OCI-LY1 (cell line): ENCODE measurements around the gene SLC26A2.

Experiments used
- H2AFZ ChIP-seq: fragments of 200-600 bp; sonication (generic), shearing (Covaris generic); 2 replicates; pipeline ENCODE4 v1.6.0; 2014; ENCODE audit warnings: antibody characterized with exemption, mild to moderate bottlenecking, low read length
- H3F3A ChIP-seq: fragments of 200-600 bp; sonication (generic), shearing (Covaris generic); 2 replicates; pipeline ENCODE4 v1.6.0; 2014; ENCODE audit warnings: mild to moderate bottlenecking, antibody characterized with exemption, low read length, moderate library complexity; ENCODE audit not compliant: insufficient read depth
- H3K27ac ChIP-seq: fragments of 200-600 bp; sonication (generic); 2 replicates; pipeline ENCODE4 v1.5.1; 2014; ENCODE audit warnings: low read length, mixed run types, mild to moderate bottlenecking, low read depth; ENCODE audit not compliant: poor library complexity, severe bottlenecking
- H3K27me3 ChIP-seq: fragments of 200-600 bp; sonication (generic); 2 replicates; pipeline ENCODE4 v1.6.0; 2014; ENCODE audit warnings: antibody characterized with exemption, mild to moderate bottlenecking, low read length, moderate library complexity; ENCODE audit not compliant: insufficient read depth
- H3K36me3 ChIP-seq: fragments of 200-600 bp; sonication (generic); 2 replicates; pipeline ENCODE4 v1.6.1; 2014; ENCODE audit warnings: mild to moderate bottlenecking, antibody characterized with exemption, low read length, moderate library complexity, mixed read lengths; ENCODE audit not compliant: insufficient read depth
- H3K4me1 ChIP-seq: fragments of 200-600 bp; sonication (generic); 2 replicates; pipeline ENCODE4 v1.5.1; 2014; ENCODE audit warnings: mild to moderate bottlenecking, low read length, moderate library complexity; ENCODE audit not compliant: insufficient read depth, severe bottlenecking
- H3K4me2 ChIP-seq: fragments of 200-600 bp; sonication (generic), shearing (Covaris generic); 2 replicates; pipeline ENCODE4 v1.6.1; 2014; ENCODE audit warnings: low read length
- H3K4me3 ChIP-seq: fragments of 200-600 bp; sonication (generic); 2 replicates; pipeline ENCODE4 v1.5.1; 2014; ENCODE audit warnings: low read length, low read depth, mild to moderate bottlenecking, mixed read lengths; ENCODE audit not compliant: poor library complexity, severe bottlenecking
- H3K79me2 ChIP-seq: fragments of 200-600 bp; shearing (Covaris generic); 2 replicates; pipeline ENCODE4 v1.6.1; 2016; ENCODE audit warnings: mixed run types, low read length, mixed read lengths; ENCODE audit not compliant: insufficient read depth
- H3K9ac ChIP-seq: fragments of 200-600 bp; sonication (generic), shearing (Covaris generic); 2 replicates; pipeline ENCODE4 v1.6.1; 2014; ENCODE audit warnings: mild to moderate bottlenecking, low read length, mixed read lengths
- H3K9me2 ChIP-seq: fragments of 200-600 bp; sonication (generic), shearing (Covaris generic); 2 replicates; pipeline ENCODE4 v1.6.1; 2014; ENCODE audit warnings: low read depth, mild to moderate bottlenecking, low read length, mixed read lengths
- H3K9me3 ChIP-seq: fragments of 200-600 bp; shearing (Covaris generic); 2 replicates; pipeline ENCODE4 v1.6.1; 2014; ENCODE audit warnings: low read length, mixed read lengths
- H4K20me1 ChIP-seq: fragments of 200-600 bp; sonication (generic), shearing (Covaris generic); 2 replicates; pipeline ENCODE4 v1.6.0; 2016; ENCODE audit warnings: mild to moderate bottlenecking, low read length; ENCODE audit not compliant: insufficient read depth
- CTCF ChIP-seq: fragments of 200-600 bp; sonication (generic), shearing (Covaris generic); IDR thresholded peaks from 2 replicates; pipeline ENCODE4 v1.5.1; 2017; ENCODE audit warnings: mild to moderate bottlenecking, antibody characterized with exemption, low read length, moderate library complexity, mixed read lengths
- EZH2 ChIP-seq: fragments of 200-600 bp; sonication (generic), shearing (Covaris generic); IDR thresholded peaks from 2 replicates; pipeline ENCODE4 v1.8.0; 2017; ENCODE audit warnings: borderline replicate concordance, mixed run types, mild to moderate bottlenecking, antibody characterized with exemption, low read length, moderate library complexity, mixed read lengths

The SLC26A2 gene

GRCh38 chr5:150017226-150018005 is 56.9 kb downstream of the SLC26A2 start:
- Histone ChIP-seq H2AFZ (no peak overlapping the region), H3K27ac (no peak overlapping the region), H3K9me2 (no peaks in the 10 kb centered on the region), H3K79me2 (no peaks in the 10 kb centered on the region), H3K4me1 (no peaks in the 10 kb centered on the region), H3K4me2 (no peak overlapping the region), H4K20me1 (no peaks in the 10 kb centered on the region), H3K36me3 (peaks cover 100% of the 10 kb centered on the region), H3K4me3 (no peak overlapping the region), H3K9me3 (peaks cover 6% of the 10 kb centered on the region), H3K27me3 (no peaks in the 10 kb centered on the region), H3K9ac (no peak overlapping the region), H3F3A (no peaks in the 10 kb centered on the region)
- TF ChIP-seq CTCF = no peak
- TF ChIP-seq EZH2 = no peak

DNA sequence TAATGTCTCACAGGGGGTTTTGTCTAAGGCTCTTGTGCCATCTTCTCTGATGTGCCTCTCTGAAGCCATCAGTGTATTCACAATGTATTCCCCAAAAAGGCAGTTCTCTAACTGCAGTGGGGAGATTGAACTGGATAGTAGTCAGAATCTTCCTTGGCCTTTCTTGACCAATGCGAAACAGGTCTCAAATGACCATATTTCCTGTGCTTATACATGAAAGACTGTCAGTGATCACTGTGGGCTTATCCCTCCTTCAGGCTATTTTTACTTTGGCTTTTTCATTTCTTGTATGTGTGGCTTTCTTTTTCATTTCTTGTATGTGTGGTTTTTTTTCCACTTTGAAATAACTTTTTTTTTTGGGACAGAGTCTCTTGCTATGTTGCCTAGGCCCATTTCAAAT is 59.7 kb downstream of the SLC26A2 start:
- Histone ChIP-seq H3K27ac (no peak overlapping the region), H3K36me3 (peaks cover 100% of the 10 kb centered on the region), H3K27me3 (no peaks in the 10 kb centered on the region), H2AFZ (no peak overlapping the region), H3K9me3 (peaks cover 2% of the 10 kb centered on the region), H3K4me1 (no peaks in the 10 kb centered on the region), H3K4me2 (no peak overlapping the region), H3K79me2 (no peaks in the 10 kb centered on the region), H3F3A (no peaks in the 10 kb centered on the region), H4K20me1 (no peaks in the 10 kb centered on the region), H3K9me2 (no peaks in the 10 kb centered on the region), H3K4me3 (no peak overlapping the region), H3K9ac (no peak overlapping the region)
- TF ChIP-seq EZH2 (no peak), CTCF (no peak)

GRCh38 chr5:150021491-150022157 is 61.1 kb downstream of the SLC26A2 start:
- no peaks in the 10 kb centered on the region for H4K20me1 ChIP-seq
- H3K4me3 ChIP-seq = no peak overlapping the region
- H3K4me1 ChIP-seq = no peaks in the 10 kb centered on the region
- TF ChIP-seq CTCF (no peak), EZH2 (no peak)
- H3K4me2 ChIP-seq = no peak overlapping the region
- H3K9ac ChIP-seq = no peak overlapping the region
- H3K9me3 ChIP-seq = peaks cover 2% of the 10 kb centered on the region; the same call in 1 of the 2 replicates
- no peak overlapping the region for H2AFZ ChIP-seq
- no peaks in the 10 kb centered on the region for H3K79me2 ChIP-seq
- H3K36me3 ChIP-seq = peaks cover 100% of the 10 kb centered on the region
- no peaks in the 10 kb centered on the region for H3K27me3 ChIP-seq
- H3K27ac ChIP-seq = no peak overlapping the region
- no peaks in the 10 kb centered on the region for H3F3A ChIP-seq
- no peaks in the 10 kb centered on the region for H3K9me2 ChIP-seq
